Measurements from ENCODE around the gene P2RX6.

- TF ChIP-seq CTCF (conservative IDR thresholded peaks at IDR 0.05; ENCODE audit: low read depth, low read length) (no peak), POLR2A (IDR thresholded peaks at IDR 0.05; ENCODE audit: low read depth, low read length) (no peak), RCOR1 (IDR thresholded peaks at IDR 0.05; ENCODE audit: insufficient replicate concordance, low read length) (no peak), RAD21 (IDR thresholded peaks at IDR 0.05; ENCODE audit: low read length) (no peak), SMC3 (IDR thresholded peaks at IDR 0.05; ENCODE audit: low read depth, low read length) (no peak), ELK1 (IDR thresholded peaks at IDR 0.05; ENCODE audit: borderline replicate concordance, low read depth, low read length) (no peak), MXI1 (IDR thresholded peaks at IDR 0.05; ENCODE audit: borderline replicate concordance, low read depth, low read length) (no peak), FOS (IDR thresholded peaks at IDR 0.05; ENCODE audit: low read depth, low read length) (no peak), USF2 (IDR thresholded peaks at IDR 0.05; ENCODE audit: low read depth, low read length) (no peak), MAFK (IDR thresholded peaks at IDR 0.05; ENCODE audit: low read depth, low read length) (no peak), CHD1 (IDR thresholded peaks at IDR 0.05; ENCODE audit: low read depth, low read length) (no peak), CEBPB (IDR thresholded peaks at IDR 0.05; ENCODE audit: low read depth, low read length) (no peak)
Observed at GRCh38 chr22:21032037-21032867, 17.3 kb downstream of the P2RX6 start, which contains the start of gene SLC7A4.
